ENCODE results near the gene SLC22A13.

SLC22A13 gene

GRCh38 chr3:38222032-38222634 lies 43.5 kb upstream of the SLC22A13 start:
- no peak for TF ChIP-seq CTCF (IDR thresholded peaks at IDR 0.05; ENCODE audit: borderline replicate concordance, extremely low read depth, low read length, poor library complexity, severe bottlenecking)
- no peak for TF ChIP-seq EZH2 (IDR thresholded peaks at IDR 0.05; ENCODE audit: borderline replicate concordance, low read depth, low read length, severe bottlenecking)
- peaks cover 55% of the 10 kb centered on the region for H3K36me3 ChIP-seq (ENCODE audit: insufficient read depth, low read length)
- DNase-seq (no peak), ATAC-seq (ENCODE audit: insufficient read depth, low read depth) (no peak)
- no peak overlapping the region for H3K27ac ChIP-seq (ENCODE audit: low read length)
- no peaks in the 10 kb centered on the region for H3K27me3 ChIP-seq (ENCODE audit: insufficient read depth, low read length, poor library complexity)
- H3K4me1 ChIP-seq (ENCODE audit: insufficient read depth, low read length), result no peaks in the 10 kb centered on the region
- 0 out of 2 replicates have a peak, but pooled peaks cover 6% of the 10 kb centered on the region for H4K20me1 ChIP-seq (ENCODE audit: insufficient read depth, low read length)
- H3K9me3 ChIP-seq (ENCODE audit: insufficient read depth, low read length, severe bottlenecking), result no peaks in the 10 kb centered on the region
- H3K79me2 ChIP-seq (ENCODE audit: insufficient read depth, low read length), result peaks cover 11% of the 10 kb centered on the region
- H3K4me2 ChIP-seq (ENCODE audit: insufficient read depth, low read length), result no peak overlapping the region
- H2AFZ ChIP-seq (ENCODE audit: low read depth, low read length), result no peak overlapping the region
- H3K4me3 ChIP-seq (ENCODE audit: low read depth in 1 of 2, low read length in 2 of 2), result no peak overlapping the region
- H3K9ac ChIP-seq (ENCODE audit: low read depth, low read length), result no peak overlapping the region

DNA sequence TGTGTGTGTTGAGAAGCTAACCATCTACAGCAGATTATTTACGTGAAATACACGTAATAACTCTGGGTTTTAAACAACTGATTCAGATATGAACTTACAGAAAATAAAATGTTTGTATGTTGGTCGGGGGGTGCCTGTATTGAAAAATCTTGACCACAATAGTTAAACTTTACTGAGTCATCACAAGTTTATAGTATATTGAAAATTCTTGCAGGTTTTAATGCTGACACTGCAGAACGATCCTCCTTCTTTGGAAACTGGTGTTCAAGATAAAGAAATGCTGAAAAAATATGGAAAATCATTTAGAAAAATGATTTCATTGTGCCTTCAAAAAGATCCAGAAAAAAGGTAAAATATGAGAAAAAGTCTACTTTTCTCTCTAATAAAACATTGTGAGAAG lies 41.3 kb upstream of the SLC22A13 start:
- DNase-seq (no peak), ATAC-seq (ENCODE audit: insufficient read depth, low read depth) (no peak)
- Histone ChIP-seq H3K27me3 (ENCODE audit: insufficient read depth, low read length, poor library complexity) (no peaks in the 10 kb centered on the region), H3K4me1 (ENCODE audit: insufficient read depth, low read length) (no peaks in the 10 kb centered on the region), H3K4me3 (ENCODE audit: low read depth in 1 of 2, low read length in 2 of 2) (no peak overlapping the region), H4K20me1 (ENCODE audit: insufficient read depth, low read length) (0 out of 2 replicates have a peak, but pooled peaks cover 6% of the 10 kb centered on the region), H2AFZ (ENCODE audit: low read depth, low read length) (no peak overlapping the region), H3K27ac (ENCODE audit: low read length) (no peak overlapping the region), H3K9ac (ENCODE audit: low read depth, low read length) (no peak overlapping the region), H3K79me2 (ENCODE audit: insufficient read depth, low read length) (peaks cover 5% of the 10 kb centered on the region), H3K4me2 (ENCODE audit: insufficient read depth, low read length) (no peak overlapping the region), H3K9me3 (ENCODE audit: insufficient read depth, low read length, severe bottlenecking) (no peaks in the 10 kb centered on the region), H3K36me3 (ENCODE audit: insufficient read depth, low read length) (peaks cover 72% of the 10 kb centered on the region)
- no peak for TF ChIP-seq CTCF (IDR thresholded peaks at IDR 0.05; ENCODE audit: borderline replicate concordance, extremely low read depth, low read length, poor library complexity, severe bottlenecking)
- no peak for TF ChIP-seq EZH2 (IDR thresholded peaks at IDR 0.05; ENCODE audit: borderline replicate concordance, low read depth, low read length, severe bottlenecking)

DNA sequence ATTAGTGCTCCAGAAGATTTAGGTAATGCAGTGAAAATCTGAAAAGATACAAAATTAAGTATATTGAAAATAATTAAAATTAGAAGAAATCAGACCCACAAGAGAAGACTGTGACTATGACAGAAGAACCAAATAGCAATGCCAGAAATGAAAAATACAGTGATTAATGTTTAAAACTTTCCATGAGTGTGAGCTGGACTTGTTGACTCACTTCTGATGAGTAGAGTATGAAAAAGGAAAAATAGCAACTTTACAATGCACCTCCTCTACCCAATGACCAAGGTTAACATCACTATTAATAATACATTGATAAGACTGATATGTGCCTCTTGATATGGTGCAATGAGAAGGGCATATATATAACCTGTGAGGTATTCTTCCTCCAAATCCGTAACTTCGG lies 39.3 kb upstream of the SLC22A13 start:
- no peaks in the 10 kb centered on the region for H3K9me3 ChIP-seq (ENCODE audit: insufficient read depth, low read length, severe bottlenecking)
- H3K9ac ChIP-seq (ENCODE audit: low read depth, low read length), result no peak overlapping the region
- no peaks in the 10 kb centered on the region for H3K27me3 ChIP-seq (ENCODE audit: insufficient read depth, low read length, poor library complexity)
- no peak for DNase-seq
- H3K4me1 ChIP-seq (ENCODE audit: insufficient read depth, low read length), result no peaks in the 10 kb centered on the region
- H3K4me2 ChIP-seq (ENCODE audit: insufficient read depth, low read length), result no peak overlapping the region
- H3K36me3 ChIP-seq (ENCODE audit: insufficient read depth, low read length), result peaks cover 90% of the 10 kb centered on the region
- no peaks in the 10 kb centered on the region for H4K20me1 ChIP-seq (ENCODE audit: insufficient read depth, low read length)
- H3K4me3 ChIP-seq (ENCODE audit: low read depth in 1 of 2, low read length in 2 of 2), result no peak overlapping the region
- TF ChIP-seq CTCF (IDR thresholded peaks at IDR 0.05; ENCODE audit: borderline replicate concordance, extremely low read depth, low read length, poor library complexity, severe bottlenecking) (no peak), EZH2 (IDR thresholded peaks at IDR 0.05; ENCODE audit: borderline replicate concordance, low read depth, low read length, severe bottlenecking) (no peak)
- no peak overlapping the region for H3K27ac ChIP-seq (ENCODE audit: low read length)
- no peaks in the 10 kb centered on the region for H3K79me2 ChIP-seq (ENCODE audit: insufficient read depth, low read length)
- no peak overlapping the region for H2AFZ ChIP-seq (ENCODE audit: low read depth, low read length)
- no peak for ATAC-seq (ENCODE audit: insufficient read depth, low read depth)

All from DND-41 (cell line).